GM10248 (cell line): Measurements from ENCODE around the gene ILKAP.

Experiments used
- CTCF ChIA-PET: fragments of 300-600 bp; sonication (Branson Sonifier 250); formaldehyde crosslinking; extraction: SDS; loops from one replicate; lab custom pipeline; 2021; ENCODE audit warnings: antibody characterized with exemption; lab: Yijun Ruan, JAX
- POLR2A ChIA-PET: fragments of 350-650 bp; sonication (Branson Sonifier 250); formaldehyde crosslinking; extraction: SDS; loops from one replicate; lab custom pipeline; 2020; ENCODE audit warnings: antibody characterized with exemption; lab: Yijun Ruan, JAX
- DNase-seq: peaks from one replicate; pipeline ENCODE4 v3.0.0; 2012; ENCODE audit errors: extremely low spot score
- CTCF ChIP-seq: IDR thresholded peaks from 2 replicates; pipeline ENCODE4 v1.5.1; 2012; ENCODE audit warnings: mild to moderate bottlenecking, low read depth; ENCODE audit errors: extremely low read depth, missing control alignments, control extremely low read depth

The ILKAP gene

GRCh38 chr2:238225911-238226697 is 22.6 kb upstream of the ILKAP start:
- TF ChIP-seq CTCF: no peak
- POLR2A ChIA-PET: no interaction called here
- CTCF ChIA-PET: interaction anchor here (1.1 kb wide), 2 partner anchors 11 to 654 kb away, joined by 3 to 4 read pairs; no protein-coding TSS in a partner anchor
- no peak for DNase-seq

DNA sequence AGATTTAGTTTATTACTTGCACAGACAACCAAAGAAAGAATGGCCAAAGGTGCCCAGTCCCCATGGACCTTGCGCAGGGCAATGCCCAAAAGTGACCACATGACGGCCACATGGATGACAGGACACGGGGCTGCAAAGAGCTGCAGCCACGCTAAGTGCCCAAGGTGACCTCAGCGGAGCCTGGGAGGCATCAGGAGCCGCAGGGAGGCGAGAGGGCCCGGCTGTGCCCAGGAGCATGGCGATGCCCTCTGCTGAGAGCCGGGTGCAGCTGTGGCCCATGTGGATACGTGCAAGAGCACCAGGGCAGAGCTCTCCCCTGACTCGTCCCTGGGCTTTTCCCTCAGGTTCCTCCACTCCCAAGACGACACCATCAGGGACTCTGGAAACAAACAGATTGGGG is 21.6 kb upstream of the ILKAP start:
- DNase-seq: no peak
- CTCF ChIA-PET: interaction anchor here (1.1 kb wide), 2 partner anchors 12 to 653 kb away, joined by 3 to 4 read pairs; no protein-coding TSS in a partner anchor
- POLR2A ChIA-PET: no interaction called here

GRCh38 chr2:238224356-238225035 is 21.0 kb upstream of the ILKAP start:
- no peak for TF ChIP-seq CTCF
- CTCF ChIA-PET: interaction anchor here (1.1 kb wide), 1 partner anchor 653 kb away, joined by 3 read pairs; no protein-coding TSS in a partner anchor
- POLR2A ChIA-PET: no interaction called here
- no peak for DNase-seq

More for the DNA sequence above, 21.6 kb upstream of the ILKAP start:
- no peak for TF ChIP-seq CTCF

GRCh38 chr2:238220892-238221521 is 17.5 kb upstream of the ILKAP start:
- POLR2A ChIA-PET: no interaction called here
- no peak for TF ChIP-seq CTCF
- peak; percentile 23 for DNase-seq
- CTCF ChIA-PET: interaction anchor here (0.7 to 2.5 kb wide), 5 partner anchors 10 to 43 kb away, joined by 3 to 10 read pairs (median 3); no protein-coding TSS in a partner anchor

- POLR2A ChIA-PET: no interaction called here
- DNase-seq: no peak
- CTCF ChIA-PET: interaction anchor here (0.7 to 2.0 kb wide), 3 partner anchors 11 to 16 kb away, joined by 3 to 4 read pairs (median 3); no protein-coding TSS in a partner anchor
- no peak for TF ChIP-seq CTCF
Measured at GRCh38 chr2:238220274-238220891, 16.9 kb upstream of the ILKAP start.
